Endothelial cell of umbilical vein (primary cell): ENCODE data around the gene RNASET2.

Source experiments
- TF ChIP-seq, protein P1 (sequence below), 2 donors: IDR thresholded peaks; 1 replicate in 1 of 2; 2 replicates in 1 of 2; pipeline ENCODE4 v1.5.1; 2011; ENCODE audit warnings: low read length in 2 of 2, mild to moderate bottlenecking in 2 of 2, moderate library complexity in 2 of 2, control low read depth in 1 of 2, inconsistent platforms in 1 of 2, low read depth in 1 of 2; ENCODE audit not compliant: insufficient read depth in 1 of 2; ENCODE audit errors: extremely low read depth in 1 of 2
- TF ChIP-seq, protein P2 (sequence below): IDR thresholded peaks from 2 replicates; pipeline ENCODE4 v1.6.1; 2011; ENCODE audit not compliant: insufficient read depth, insufficient read length

DNA sequence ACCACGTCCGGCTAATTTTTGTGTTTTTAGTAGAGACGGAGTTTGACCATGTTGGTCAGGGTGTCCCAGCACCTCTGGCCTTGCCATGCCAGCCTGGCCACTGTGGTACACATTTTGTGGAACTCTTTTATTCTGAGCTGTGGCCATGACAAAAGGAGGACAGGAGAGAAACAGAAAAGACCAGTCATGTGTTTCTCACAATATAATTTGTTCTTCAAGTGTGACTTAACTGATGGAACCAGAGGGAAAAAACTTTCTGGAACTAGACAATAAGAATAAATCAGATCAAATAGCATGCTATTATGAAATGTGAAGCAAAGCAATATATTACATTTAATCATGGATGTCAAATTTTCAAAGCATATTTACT, 4.2 kb upstream of the RNASET2 start:
- TF ChIP-seq, protein P1, sequence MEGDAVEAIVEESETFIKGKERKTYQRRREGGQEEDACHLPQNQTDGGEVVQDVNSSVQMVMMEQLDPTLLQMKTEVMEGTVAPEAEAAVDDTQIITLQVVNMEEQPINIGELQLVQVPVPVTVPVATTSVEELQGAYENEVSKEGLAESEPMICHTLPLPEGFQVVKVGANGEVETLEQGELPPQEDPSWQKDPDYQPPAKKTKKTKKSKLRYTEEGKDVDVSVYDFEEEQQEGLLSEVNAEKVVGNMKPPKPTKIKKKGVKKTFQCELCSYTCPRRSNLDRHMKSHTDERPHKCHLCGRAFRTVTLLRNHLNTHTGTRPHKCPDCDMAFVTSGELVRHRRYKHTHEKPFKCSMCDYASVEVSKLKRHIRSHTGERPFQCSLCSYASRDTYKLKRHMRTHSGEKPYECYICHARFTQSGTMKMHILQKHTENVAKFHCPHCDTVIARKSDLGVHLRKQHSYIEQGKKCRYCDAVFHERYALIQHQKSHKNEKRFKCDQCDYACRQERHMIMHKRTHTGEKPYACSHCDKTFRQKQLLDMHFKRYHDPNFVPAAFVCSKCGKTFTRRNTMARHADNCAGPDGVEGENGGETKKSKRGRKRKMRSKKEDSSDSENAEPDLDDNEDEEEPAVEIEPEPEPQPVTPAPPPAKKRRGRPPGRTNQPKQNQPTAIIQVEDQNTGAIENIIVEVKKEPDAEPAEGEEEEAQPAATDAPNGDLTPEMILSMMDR (IDR thresholded peaks at IDR 0.05; ENCODE audit: extremely low read depth in 1 of 2, insufficient read depth in 1 of 2, low read depth in 1 of 2, low read length in 2 of 2): no peak
- TF ChIP-seq, protein P2, sequence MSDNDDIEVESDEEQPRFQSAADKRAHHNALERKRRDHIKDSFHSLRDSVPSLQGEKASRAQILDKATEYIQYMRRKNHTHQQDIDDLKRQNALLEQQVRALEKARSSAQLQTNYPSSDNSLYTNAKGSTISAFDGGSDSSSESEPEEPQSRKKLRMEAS: no peak
